ENCODE data around the gene ANGPT4. TPM values are rescaled to one million over a fixed set of nuclear protein-coding genes. Genes with fewer than 3 reads are reported as not detected.
"Not testable (repeated sequence)": the region's sequence is repeated elsewhere in the genome, so short reads cannot be mapped to it uniquely, and the experiment has no call there.

ANGPT4 gene
- polyA plus RNA-seq, 1 experiment, result not detected

DNA sequence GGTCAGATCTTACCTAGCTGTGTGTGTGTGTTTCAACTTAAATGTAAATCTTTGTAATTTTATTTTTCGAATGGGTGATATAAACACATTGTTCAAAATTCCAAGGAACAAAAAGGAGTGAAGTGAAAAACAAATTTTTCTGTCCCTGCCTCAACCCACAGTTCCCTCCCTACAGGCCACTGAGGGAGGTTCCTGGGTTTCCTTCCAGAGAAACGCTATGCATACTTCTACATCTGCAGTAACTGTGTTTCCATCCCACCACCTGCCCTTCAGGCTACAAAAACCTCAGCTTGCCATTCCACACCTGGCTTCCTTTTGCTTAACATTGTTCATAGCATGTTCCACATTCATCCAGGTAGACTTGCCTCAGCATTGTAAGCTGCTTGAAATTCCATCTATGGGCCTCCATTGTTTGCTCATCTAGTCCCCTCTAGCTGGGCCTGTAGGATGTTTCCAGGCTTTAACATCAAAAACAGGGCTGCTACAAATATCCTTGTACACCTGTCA is 12.0 kb downstream of the ANGPT4 start:
- TF ChIP-seq, protein P1, sequence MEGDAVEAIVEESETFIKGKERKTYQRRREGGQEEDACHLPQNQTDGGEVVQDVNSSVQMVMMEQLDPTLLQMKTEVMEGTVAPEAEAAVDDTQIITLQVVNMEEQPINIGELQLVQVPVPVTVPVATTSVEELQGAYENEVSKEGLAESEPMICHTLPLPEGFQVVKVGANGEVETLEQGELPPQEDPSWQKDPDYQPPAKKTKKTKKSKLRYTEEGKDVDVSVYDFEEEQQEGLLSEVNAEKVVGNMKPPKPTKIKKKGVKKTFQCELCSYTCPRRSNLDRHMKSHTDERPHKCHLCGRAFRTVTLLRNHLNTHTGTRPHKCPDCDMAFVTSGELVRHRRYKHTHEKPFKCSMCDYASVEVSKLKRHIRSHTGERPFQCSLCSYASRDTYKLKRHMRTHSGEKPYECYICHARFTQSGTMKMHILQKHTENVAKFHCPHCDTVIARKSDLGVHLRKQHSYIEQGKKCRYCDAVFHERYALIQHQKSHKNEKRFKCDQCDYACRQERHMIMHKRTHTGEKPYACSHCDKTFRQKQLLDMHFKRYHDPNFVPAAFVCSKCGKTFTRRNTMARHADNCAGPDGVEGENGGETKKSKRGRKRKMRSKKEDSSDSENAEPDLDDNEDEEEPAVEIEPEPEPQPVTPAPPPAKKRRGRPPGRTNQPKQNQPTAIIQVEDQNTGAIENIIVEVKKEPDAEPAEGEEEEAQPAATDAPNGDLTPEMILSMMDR (IDR thresholded peaks at IDR 0.05; ENCODE audit: insufficient read depth, low read depth, low read length), result no peak
- H3K27me3 ChIP-seq (ENCODE audit: control insufficient read depth, insufficient read depth, low read length), result no peaks in the 10 kb centered on the region; the same call in 1 of the 2 replicates
- H3K36me3 ChIP-seq (ENCODE audit: control insufficient read depth, insufficient read depth, low read length), result no peaks in the 10 kb centered on the region
- CTCF ChIA-PET, result interaction anchor here (0.9 kb wide), 1 partner anchor 18 kb away, joined by 3 read pairs; no protein-coding TSS in a partner anchor
- no peak for DNase-seq (ENCODE audit: low read depth)
- POLR2A ChIA-PET, result no interaction called here
- no peak overlapping the region for H3K4me3 ChIP-seq (ENCODE audit: low read depth, low read length)

- CTCF ChIA-PET, result interaction anchor here (1.0 kb wide), 1 partner anchor 137 kb away, joined by 4 read pairs; no protein-coding TSS in a partner anchor
- POLR2A ChIA-PET; H3K36me3 ChIP-seq (ENCODE audit: control insufficient read depth, insufficient read depth, low read length); H3K27me3 ChIP-seq (ENCODE audit: control insufficient read depth, insufficient read depth, low read length); H3K4me3 ChIP-seq (ENCODE audit: low read depth, low read length); DNase-seq (ENCODE audit: low read depth): not testable (repeated sequence)
Observed at GRCh38 chr20:897436-897835, 18.7 kb downstream of the ANGPT4 start.

DNA sequence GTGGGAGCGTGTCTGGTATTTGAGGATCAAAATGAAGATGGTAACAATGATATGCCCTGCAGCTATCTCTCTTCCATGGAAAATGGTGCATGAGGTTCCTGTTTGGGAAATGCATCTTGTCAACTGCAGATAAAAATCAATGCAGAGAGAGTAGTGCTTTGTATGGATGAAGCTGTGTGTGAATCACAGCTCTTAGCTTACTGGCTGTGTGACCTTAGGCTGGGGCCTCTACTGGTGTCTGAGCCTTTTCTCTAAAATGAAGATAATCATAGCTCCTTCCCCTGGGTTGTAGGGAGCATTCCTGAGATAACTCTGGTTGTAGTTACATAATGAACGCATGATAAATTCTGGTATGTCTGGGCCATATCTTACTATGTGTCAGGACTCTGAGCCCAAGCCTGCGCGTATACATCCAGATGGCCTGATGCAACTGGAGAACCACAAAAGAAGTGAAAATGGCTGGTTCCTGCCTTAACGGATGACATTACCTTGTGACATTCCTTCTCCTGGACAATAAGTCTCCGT is 19.6 kb downstream of the ANGPT4 start:
- no peak overlapping the region for H3K4me3 ChIP-seq (ENCODE audit: low read depth, low read length)
- no peaks in the 10 kb centered on the region for H3K36me3 ChIP-seq (ENCODE audit: control insufficient read depth, insufficient read depth, low read length)
- TF ChIP-seq, protein P1 (IDR thresholded peaks at IDR 0.05; ENCODE audit: insufficient read depth, low read depth, low read length), result no peak
- DNase-seq (ENCODE audit: low read depth), result no peak
- ChIA-PET POLR2A (no interaction called here), CTCF (interaction anchor here (0.7 to 1.0 kb wide), 2 partner anchors 10 to 136 kb away, joined by 3 to 4 read pairs; no protein-coding TSS in a partner anchor)
- H3K27me3 ChIP-seq (ENCODE audit: control insufficient read depth, insufficient read depth, low read length), result 0 out of 2 replicates have a peak, but pooled peaks cover under 1% of the 10 kb centered on the region

- H3K4me3 ChIP-seq (ENCODE audit: low read depth, low read length); POLR2A ChIA-PET; DNase-seq (ENCODE audit: low read depth); H3K27me3 ChIP-seq (ENCODE audit: control insufficient read depth, insufficient read depth, low read length); H3K36me3 ChIP-seq (ENCODE audit: control insufficient read depth, insufficient read depth, low read length); CTCF ChIA-PET: not testable (repeated sequence)
Observed at GRCh38 chr20:892371-892770, 23.8 kb downstream of the ANGPT4 start.

DNA sequence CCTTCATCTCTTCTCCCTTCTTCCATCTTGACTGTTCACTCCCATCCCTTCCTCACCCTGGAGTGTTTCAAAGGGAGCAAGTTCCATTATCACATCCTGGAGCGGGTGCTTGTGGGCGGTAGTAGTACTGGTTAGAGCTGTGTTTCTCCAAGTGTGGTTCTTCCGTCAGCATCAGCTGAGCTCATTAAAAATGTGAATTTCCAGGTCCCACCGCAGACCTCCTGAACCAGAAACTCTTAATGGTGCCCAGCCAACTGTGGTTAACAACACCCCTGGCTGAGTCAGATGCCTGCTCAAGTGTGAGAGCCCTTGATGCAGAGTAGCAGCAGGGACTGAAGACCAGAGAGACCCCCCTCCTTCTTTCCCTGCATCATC is 24.4 kb downstream of the ANGPT4 start:
- TF ChIP-seq, protein P1 (IDR thresholded peaks at IDR 0.05; ENCODE audit: insufficient read depth, low read depth, low read length), result no peak
- DNase-seq (ENCODE audit: low read depth), result no peak
- POLR2A ChIA-PET, result no interaction called here
- Histone ChIP-seq H3K27me3 (ENCODE audit: control insufficient read depth, insufficient read depth, low read length) (peaks cover 4% of the 10 kb centered on the region; the same call in 1 of the 2 replicates), H3K36me3 (ENCODE audit: control insufficient read depth, insufficient read depth, low read length) (no peaks in the 10 kb centered on the region), H3K4me3 (ENCODE audit: low read depth, low read length) (no peak overlapping the region)
- CTCF ChIA-PET, result no interaction called here

- DNase-seq (ENCODE audit: low read depth), result no peak
- CTCF ChIA-PET, result no interaction called here
Observed at GRCh38 chr20:891058-891705, 25.0 kb downstream of the ANGPT4 start.

More at GRCh38 chr20:891058-891705, 25.0 kb downstream of the ANGPT4 start:
- TF ChIP-seq, protein P1 (IDR thresholded peaks at IDR 0.05; ENCODE audit: insufficient read depth, low read depth, low read length), result no peak
- no peaks in the 10 kb centered on the region for H3K36me3 ChIP-seq (ENCODE audit: control insufficient read depth, insufficient read depth, low read length)
- H3K4me3 ChIP-seq (ENCODE audit: low read depth, low read length), result no peak overlapping the region
- POLR2A ChIA-PET, result no interaction called here
- peaks cover 4% of the 10 kb centered on the region; the same call in 1 of the 2 replicates for H3K27me3 ChIP-seq (ENCODE audit: control insufficient read depth, insufficient read depth, low read length)
